ENCODE measurements around the gene CLIC6. TPM values are rescaled to one million over a fixed set of nuclear protein-coding genes. Genes with fewer than 3 reads are reported as not detected.

CLIC6 gene
- total and polyA plus RNA-seq, 2 of the 8 experiments (the other 6 are each of a cell fraction or from before 2014, with no cell fraction given) = 0.42 to 1.3 TPM

DNA sequence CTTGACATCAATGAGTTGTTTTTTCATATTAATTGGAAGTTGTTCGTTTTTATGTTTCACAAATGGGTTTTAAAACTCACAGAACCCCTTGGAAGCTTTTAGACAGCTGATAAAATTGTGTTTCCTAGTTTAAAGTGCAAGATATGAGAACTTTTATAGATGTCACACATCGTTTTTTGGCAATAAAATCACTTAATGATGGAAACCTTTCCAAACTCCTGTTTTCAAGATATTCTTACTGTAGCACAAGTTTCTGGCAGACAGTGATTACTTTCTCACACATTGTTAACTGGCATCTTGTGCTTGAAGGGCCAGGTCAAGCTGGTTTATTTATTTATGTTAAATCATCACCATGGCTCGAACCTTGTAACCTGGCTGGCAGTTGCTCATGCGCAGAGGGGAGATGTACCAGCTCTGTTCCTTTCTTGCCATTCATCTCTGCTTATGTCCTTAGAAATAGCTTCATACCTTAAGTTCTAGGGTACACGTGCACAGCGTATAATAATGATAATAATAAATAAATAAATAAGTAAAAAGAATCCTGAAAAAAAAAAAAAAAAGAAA is 43.7 kb upstream of the CLIC6 start:
- ChIA-PET POLR2A (ENCODE audit: partially characterized antibody) (no interaction called here), CTCF (ENCODE audit: partially characterized antibody) (interaction anchor here (0.6 to 10.1 kb wide), 6 partner anchors 11 to 294 kb away, joined by 3 to 74 read pairs (median 4); no protein-coding TSS in a partner anchor)
- no peaks in the 10 kb centered on the region for H4K20me1 ChIP-seq (replicated peaks in 1 of 2; ENCODE audit: control insufficient read depth in 1 of 2, insufficient read depth in 2 of 2, low read length in 2 of 2)
- no peak overlapping the region for H3K4me3 ChIP-seq (ENCODE audit: extremely low read depth in 1 of 4, insufficient read depth in 2 of 4, low read depth in 3 of 4, low read length in 4 of 4)
- H3K27me3 ChIP-seq (replicated peaks in 1 of 4; ENCODE audit: control insufficient read depth in 3 of 4, extremely low read depth in 1 of 4, insufficient read depth in 3 of 4, low read length in 3 of 4) = no peaks in the 10 kb centered on the region
- H2BK20ac ChIP-seq (ENCODE audit: low read length) = no peak overlapping the region
- DNase-seq (ENCODE audit: low read depth in 1 of 2, low spot score in 2 of 2) (no peak), FAIRE-seq (no peak)
- WGBS, 2 experiments (ENCODE audit: extremely low coverage in 1 of 2, insufficient coverage in 1 of 2, insufficient read length in 1 of 2, insufficient replicate concordance in 2 of 2, low coverage in 1 of 2, low lambda C conversion rate in 2 of 2, missing lambda C conversion rate in 1 of 2) = 89% methylated on average over 6 of the region's 6 CpGs; no CpG with 5 or more reads in 1 of the 2 experiments
- no peak overlapping the region for H2BK15ac ChIP-seq (ENCODE audit: low read length)
- no peaks in the 10 kb centered on the region for H3K79me1 ChIP-seq (ENCODE audit: low read depth, low read length)
- no peak overlapping the region for H3K9ac ChIP-seq (replicated peaks in 1 of 4; ENCODE audit: extremely low read depth in 1 of 4, low read depth in 3 of 4, low read length in 3 of 4)
- no peak overlapping the region for H2BK5ac ChIP-seq (ENCODE audit: low read depth, low read length)
- H3K18ac ChIP-seq (ENCODE audit: extremely low read depth, low read length) = no peak overlapping the region
- H2BK12ac ChIP-seq (ENCODE audit: low read depth, low read length) = no peak overlapping the region
- H3K23ac ChIP-seq (ENCODE audit: insufficient read length) = no peak overlapping the region
- no peak overlapping the region for H4K8ac ChIP-seq (ENCODE audit: extremely low read depth, insufficient read depth, low read length)
- H3K4me1 ChIP-seq (replicated peaks in 1 of 4; ENCODE audit: control insufficient read depth in 3 of 4, insufficient read depth in 4 of 4, low read length in 3 of 4) = no peaks in the 10 kb centered on the region
- H2AFZ ChIP-seq (ENCODE audit: low read length) = no peak overlapping the region
- no peaks in the 10 kb centered on the region for H3K36me3 ChIP-seq (ENCODE audit: control insufficient read depth in 2 of 4, insufficient read depth in 4 of 4, low read length in 3 of 4)
- H3K4me2 ChIP-seq (ENCODE audit: insufficient read depth in 1 of 2, low read depth in 2 of 2, low read length in 2 of 2) = no peak overlapping the region
- H3K23me2 ChIP-seq (ENCODE audit: low read depth, low read length) = no peaks in the 10 kb centered on the region
- H3K56ac ChIP-seq (replicated peaks; ENCODE audit: insufficient read length, low read depth, low read length) = no peak overlapping the region
- H3K79me2 ChIP-seq (ENCODE audit: control insufficient read depth in 1 of 2, insufficient read depth in 2 of 2, low read length in 2 of 2) = no peaks in the 10 kb centered on the region
- no peak overlapping the region for H4K5ac ChIP-seq (ENCODE audit: insufficient read length, low read depth, low read length)
- no peaks in the 10 kb centered on the region for H3K9me3 ChIP-seq (ENCODE audit: insufficient read depth in 2 of 2, low read depth in 1 of 2, low read length in 1 of 2)
- H2AK5ac ChIP-seq (ENCODE audit: low read depth, low read length) = no peak overlapping the region
- no peak overlapping the region for H3K14ac ChIP-seq (ENCODE audit: insufficient read length)
- H4K91ac ChIP-seq (replicated peaks; ENCODE audit: insufficient read length, low read length) = no peak overlapping the region
- no peak overlapping the region for H3K27ac ChIP-seq (ENCODE audit: low read depth, low read length)
- no peak overlapping the region for H2BK120ac ChIP-seq (replicated peaks; ENCODE audit: low read depth, low read length)
- no peak overlapping the region for H3K4ac ChIP-seq (replicated peaks; ENCODE audit: insufficient read length, low read depth, low read length)
- TF ChIP-seq JUND (IDR thresholded peaks at IDR 0.05; ENCODE audit: low read length) = no peak
- TF ChIP-seq, protein P1, sequence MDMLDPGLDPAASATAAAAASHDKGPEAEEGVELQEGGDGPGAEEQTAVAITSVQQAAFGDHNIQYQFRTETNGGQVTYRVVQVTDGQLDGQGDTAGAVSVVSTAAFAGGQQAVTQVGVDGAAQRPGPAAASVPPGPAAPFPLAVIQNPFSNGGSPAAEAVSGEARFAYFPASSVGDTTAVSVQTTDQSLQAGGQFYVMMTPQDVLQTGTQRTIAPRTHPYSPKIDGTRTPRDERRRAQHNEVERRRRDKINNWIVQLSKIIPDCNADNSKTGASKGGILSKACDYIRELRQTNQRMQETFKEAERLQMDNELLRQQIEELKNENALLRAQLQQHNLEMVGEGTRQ (IDR thresholded peaks at IDR 0.05; ENCODE audit: low read length) = no peak
- TF ChIP-seq KDM4A (IDR thresholded peaks at IDR 0.05; ENCODE audit: low read depth, low read length, severe bottlenecking) = no peak
- no peak for TF ChIP-seq RBBP5 (IDR thresholded peaks at IDR 0.05; ENCODE audit: borderline replicate concordance, low read depth, low read length)
